Measurements from ENCODE around the gene GLB1L2. TPM values are rescaled to one million over a fixed set of nuclear protein-coding genes. Genes with fewer than 3 reads are reported as not detected.

The GLB1L2 gene
- total and polyA plus RNA-seq, 2 of the 4 experiments (the other 2 are of a cell fraction), result under 0.01 to 0.26 TPM

GRCh38 chr11:134312223-134312622 is 19.6 kb upstream of the GLB1L2 start:
- ATAC-seq (ENCODE audit: low read depth), result no peak
- no peak overlapping the region for H2BK5ac ChIP-seq (ENCODE audit: low read depth, low read length, poor library complexity, severe bottlenecking)
- no peak overlapping the region for H2BK120ac ChIP-seq (ENCODE audit: low read depth, low read length)

More at GRCh38 chr11:134312223-134312622, 19.6 kb upstream of the GLB1L2 start:
- Histone ChIP-seq H2AFZ (replicated peaks; ENCODE audit: low read length, poor library complexity) (no peak overlapping the region), H4K5ac (ENCODE audit: low read depth, low read length) (no peak overlapping the region), H3K18ac (ENCODE audit: low read depth, low read length) (no peak overlapping the region), H3K23ac (ENCODE audit: low read depth, low read length) (no peak overlapping the region), H3K9me1 (ENCODE audit: insufficient read depth, low read length) (no peaks in the 10 kb centered on the region), H2BK20ac (ENCODE audit: low read depth, low read length) (no peak overlapping the region), H2AK5ac (ENCODE audit: low read depth, low read length) (no peak overlapping the region), H3K9ac (ENCODE audit: low read depth, low read length) (no peak overlapping the region), H3K4me1 (ENCODE audit: control insufficient read depth, insufficient read depth, low read length) (no peaks in the 10 kb centered on the region), H3K4ac (ENCODE audit: low read depth, low read length) (no peak overlapping the region), H3K36me3 (ENCODE audit: control insufficient read depth, insufficient read depth, low read length) (no peaks in the 10 kb centered on the region), H3K27ac (ENCODE audit: insufficient read depth, low read length) (no peak overlapping the region), H3K27me3 (ENCODE audit: control insufficient read depth, insufficient read depth, low read length) (no peaks in the 10 kb centered on the region), H2AK9ac (replicated peaks; ENCODE audit: low read depth, low read length, poor library complexity) (no peak overlapping the region), H2BK15ac (ENCODE audit: low read depth, low read length) (no peak overlapping the region), H3K14ac (replicated peaks; ENCODE audit: low read depth, low read length) (no peak overlapping the region), H3K56ac (ENCODE audit: extremely low read depth, insufficient read depth, low read length) (no peak overlapping the region), H4K20me1 (ENCODE audit: insufficient read depth, low read length) (no peaks in the 10 kb centered on the region), H3K4me3 (ENCODE audit: insufficient read depth, low read depth, low read length) (no peak overlapping the region), H4K8ac (ENCODE audit: low read depth in 2 of 2, low read length in 2 of 2) (no peak overlapping the region), H3K9me3 (ENCODE audit: control insufficient read depth, insufficient read depth, low read length) (peaks cover 3% of the 10 kb centered on the region), H3K4me2 (ENCODE audit: low read depth, low read length) (no peak overlapping the region), H4K91ac (ENCODE audit: insufficient read depth, low read depth, low read length) (no peak overlapping the region), H3K79me1 (ENCODE audit: low read depth in 1 of 2, low read length in 2 of 2) (no peaks in the 10 kb centered on the region)
- POLR2A ChIA-PET (ENCODE audit: unreplicated experiment), result no interaction called here
- intact Hi-C loops (cut with micrococcal nuclease) (no loop called here), dilution Hi-C loops (cut with HindIII; ENCODE audit: low sequenced_read_pairs, unreplicated experiment) (no loop called here), in situ Hi-C loops (cut with MboI; ENCODE audit: low sequenced_read_pairs) (no loop called here)
- CTCF ChIA-PET, result no interaction called here
- TF ChIP-seq POLR2A (IDR thresholded peaks at IDR 0.05; ENCODE audit: low read depth, low read length) (no peak), RCOR1 (IDR thresholded peaks at IDR 0.05; ENCODE audit: insufficient replicate concordance, low read length) (no peak), CTCF (conservative IDR thresholded peaks at IDR 0.05; ENCODE audit: low read depth, low read length) (no peak), FOS (IDR thresholded peaks at IDR 0.05; ENCODE audit: low read depth, low read length) (no peak), SMC3 (IDR thresholded peaks at IDR 0.05; ENCODE audit: low read depth, low read length) (no peak), MAFK (IDR thresholded peaks at IDR 0.05; ENCODE audit: low read depth, low read length) (no peak), MAZ (IDR thresholded peaks at IDR 0.05; ENCODE audit: borderline replicate concordance, low read depth, low read length) (no peak), MXI1 (IDR thresholded peaks at IDR 0.05; ENCODE audit: borderline replicate concordance, low read depth, low read length) (no peak), RAD21 (IDR thresholded peaks at IDR 0.05; ENCODE audit: low read length) (no peak), USF2 (IDR thresholded peaks at IDR 0.05; ENCODE audit: low read depth, low read length) (no peak), CHD1 (IDR thresholded peaks at IDR 0.05; ENCODE audit: low read depth, low read length) (no peak), ELK1 (IDR thresholded peaks at IDR 0.05; ENCODE audit: borderline replicate concordance, low read depth, low read length) (no peak)
- WGBS, 2 experiments (ENCODE audit: extremely low coverage in 2 of 2, insufficient read length in 1 of 2), result 82% methylated on average over 3 of the region's 12 CpGs; no CpG with 5 or more reads in 1 of the 2 experiments
- no TSS peak for BruUV-seq (replicated peaks)
- DNase-seq, result no peak
